NB4 (cell line): ENCODE data around the gene FOXC2.

ENCODE experiments used
- DNase-seq: peaks from one replicate; pipeline ENCODE4 v3.0.0; 2010; ENCODE audit warnings: low read depth
- H3K4me3 ChIP-seq: one replicate; pipeline ENCODE4 v1.5.1; 2011; ENCODE audit warnings: mild to moderate bottlenecking, low read depth, low read length, moderate library complexity
- MYC ChIP-seq: IDR thresholded peaks from 2 replicates; pipeline ENCODE4 v1.6.1; 2011; ENCODE audit warnings: low read depth, low read length
- POLR2A ChIP-seq: IDR thresholded peaks from 2 replicates; pipeline ENCODE4 v1.6.1; 2011; ENCODE audit warnings: mild to moderate bottlenecking; ENCODE audit not compliant: insufficient read length; ENCODE audit errors: extremely low read depth
- TF ChIP-seq, protein P1 (sequence below): IDR thresholded peaks from one replicate; pipeline ENCODE4 v1.5.1; 2012; ENCODE audit warnings: low read depth, low read length
- TF ChIP-seq, protein P2 (sequence below): IDR thresholded peaks from 2 replicates; pipeline ENCODE4 v1.6.1; 2011; ENCODE audit warnings: low read depth, low read length

The FOXC2 gene

DNA sequence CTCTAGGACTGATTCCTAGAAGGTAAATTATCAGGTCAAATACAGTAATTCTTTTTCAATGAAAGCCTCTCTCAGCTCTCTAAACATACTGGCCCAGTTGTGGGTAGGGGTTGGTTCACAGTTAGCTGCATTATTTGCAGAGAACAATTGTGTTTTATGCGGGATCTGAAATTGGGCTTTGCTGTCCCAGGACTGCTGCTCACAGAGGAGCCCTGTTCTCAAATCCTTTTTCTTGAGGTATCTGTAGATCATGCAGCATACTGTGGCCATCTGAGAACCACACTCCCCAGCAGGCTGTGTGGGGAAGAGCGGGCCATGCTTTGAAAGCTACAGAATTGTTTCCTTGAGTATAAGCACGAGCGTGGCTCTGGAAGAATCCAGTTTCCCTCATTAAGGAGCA is 29.1 kb upstream of the FOXC2 start:
- TF ChIP-seq, protein P1, sequence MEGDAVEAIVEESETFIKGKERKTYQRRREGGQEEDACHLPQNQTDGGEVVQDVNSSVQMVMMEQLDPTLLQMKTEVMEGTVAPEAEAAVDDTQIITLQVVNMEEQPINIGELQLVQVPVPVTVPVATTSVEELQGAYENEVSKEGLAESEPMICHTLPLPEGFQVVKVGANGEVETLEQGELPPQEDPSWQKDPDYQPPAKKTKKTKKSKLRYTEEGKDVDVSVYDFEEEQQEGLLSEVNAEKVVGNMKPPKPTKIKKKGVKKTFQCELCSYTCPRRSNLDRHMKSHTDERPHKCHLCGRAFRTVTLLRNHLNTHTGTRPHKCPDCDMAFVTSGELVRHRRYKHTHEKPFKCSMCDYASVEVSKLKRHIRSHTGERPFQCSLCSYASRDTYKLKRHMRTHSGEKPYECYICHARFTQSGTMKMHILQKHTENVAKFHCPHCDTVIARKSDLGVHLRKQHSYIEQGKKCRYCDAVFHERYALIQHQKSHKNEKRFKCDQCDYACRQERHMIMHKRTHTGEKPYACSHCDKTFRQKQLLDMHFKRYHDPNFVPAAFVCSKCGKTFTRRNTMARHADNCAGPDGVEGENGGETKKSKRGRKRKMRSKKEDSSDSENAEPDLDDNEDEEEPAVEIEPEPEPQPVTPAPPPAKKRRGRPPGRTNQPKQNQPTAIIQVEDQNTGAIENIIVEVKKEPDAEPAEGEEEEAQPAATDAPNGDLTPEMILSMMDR, result no peak
- TF ChIP-seq POLR2A (no peak), MYC (no peak)
- TF ChIP-seq, protein P2, sequence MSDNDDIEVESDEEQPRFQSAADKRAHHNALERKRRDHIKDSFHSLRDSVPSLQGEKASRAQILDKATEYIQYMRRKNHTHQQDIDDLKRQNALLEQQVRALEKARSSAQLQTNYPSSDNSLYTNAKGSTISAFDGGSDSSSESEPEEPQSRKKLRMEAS, result no peak
- DNase-seq, result no peak
- no peak overlapping the region for H3K4me3 ChIP-seq

DNA sequence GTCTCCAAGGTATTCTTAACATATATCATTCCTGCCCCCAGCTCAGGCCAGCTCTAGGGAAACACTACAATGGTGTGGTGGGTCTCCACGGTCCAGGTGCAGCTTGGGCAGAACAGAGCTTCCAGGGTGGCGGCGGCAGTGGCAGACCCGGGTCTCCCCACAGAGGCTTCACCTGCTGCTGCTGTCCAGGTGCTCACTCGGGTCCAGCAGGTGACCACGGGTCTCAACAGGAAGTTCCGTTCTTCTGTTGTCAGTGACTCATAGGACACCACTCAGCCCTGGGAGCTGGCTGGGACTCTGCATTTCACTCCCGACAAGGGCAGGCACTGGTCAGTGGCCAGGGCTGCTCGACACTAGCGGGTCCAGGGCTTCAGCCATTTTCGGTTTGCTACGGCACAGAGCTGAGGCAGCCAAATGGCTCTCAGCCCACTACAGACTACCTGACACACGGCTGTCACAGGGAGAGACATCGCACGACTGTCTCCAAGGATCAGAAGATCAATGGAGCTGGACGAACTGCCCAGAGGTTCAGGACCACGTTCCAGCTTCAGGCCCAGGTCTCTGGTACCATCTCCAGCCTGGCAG is 28.3 kb upstream of the FOXC2 start:
- no peak overlapping the region for H3K4me3 ChIP-seq
- TF ChIP-seq POLR2A, result no peak
- TF ChIP-seq, protein P2, result no peak
- TF ChIP-seq, protein P1, result no peak
- no peak for TF ChIP-seq MYC
- no peak for DNase-seq

DNA sequence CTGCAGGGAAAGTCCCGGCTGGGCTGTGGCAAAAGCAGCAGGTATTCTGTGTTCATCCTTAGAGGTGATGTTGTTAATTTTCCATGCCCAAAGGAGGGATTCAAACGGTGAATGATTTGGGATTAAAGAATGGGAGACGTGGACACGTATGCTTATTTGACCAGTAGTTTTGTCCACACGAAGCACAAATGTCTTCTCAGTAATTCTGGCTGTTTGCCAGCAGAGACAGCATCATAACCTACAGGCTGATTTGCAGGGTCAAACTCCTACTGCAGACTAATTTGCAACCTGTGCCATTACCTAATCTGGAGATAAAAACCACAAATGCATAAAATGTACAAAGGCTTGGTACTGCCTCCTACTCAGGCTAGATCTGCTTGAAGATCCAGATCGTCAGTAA is 25.7 kb upstream of the FOXC2 start:
- no peak for TF ChIP-seq MYC
- no peak for TF ChIP-seq POLR2A
- TF ChIP-seq, protein P1, result no peak
- TF ChIP-seq, protein P2, result no peak
- H3K4me3 ChIP-seq, result no peak overlapping the region
- DNase-seq, result no peak

DNA sequence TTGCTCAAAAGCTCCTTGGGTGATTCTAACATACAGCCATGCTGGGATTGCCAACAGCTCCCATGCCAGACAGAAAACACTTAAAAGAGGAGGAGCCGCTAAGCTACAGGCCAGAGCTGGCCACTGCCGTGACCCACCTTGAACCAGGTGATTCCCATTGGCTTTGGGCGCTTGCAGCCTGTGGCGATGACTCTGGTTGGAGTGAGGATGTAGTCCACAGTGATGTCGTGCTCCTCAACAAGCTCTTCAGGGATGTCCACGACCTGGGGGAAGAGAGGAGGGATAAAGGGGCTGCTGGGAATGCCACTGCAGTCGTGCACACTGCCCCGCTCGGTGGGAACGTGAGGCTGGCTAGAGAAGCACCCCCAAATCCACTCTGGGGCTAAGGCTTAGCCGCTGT is 25.1 kb upstream of the FOXC2 start:
- no peak for DNase-seq
- no peak overlapping the region for H3K4me3 ChIP-seq
- TF ChIP-seq MYC (no peak), POLR2A (no peak)
- TF ChIP-seq, protein P2, result no peak
- TF ChIP-seq, protein P1, result no peak

DNA sequence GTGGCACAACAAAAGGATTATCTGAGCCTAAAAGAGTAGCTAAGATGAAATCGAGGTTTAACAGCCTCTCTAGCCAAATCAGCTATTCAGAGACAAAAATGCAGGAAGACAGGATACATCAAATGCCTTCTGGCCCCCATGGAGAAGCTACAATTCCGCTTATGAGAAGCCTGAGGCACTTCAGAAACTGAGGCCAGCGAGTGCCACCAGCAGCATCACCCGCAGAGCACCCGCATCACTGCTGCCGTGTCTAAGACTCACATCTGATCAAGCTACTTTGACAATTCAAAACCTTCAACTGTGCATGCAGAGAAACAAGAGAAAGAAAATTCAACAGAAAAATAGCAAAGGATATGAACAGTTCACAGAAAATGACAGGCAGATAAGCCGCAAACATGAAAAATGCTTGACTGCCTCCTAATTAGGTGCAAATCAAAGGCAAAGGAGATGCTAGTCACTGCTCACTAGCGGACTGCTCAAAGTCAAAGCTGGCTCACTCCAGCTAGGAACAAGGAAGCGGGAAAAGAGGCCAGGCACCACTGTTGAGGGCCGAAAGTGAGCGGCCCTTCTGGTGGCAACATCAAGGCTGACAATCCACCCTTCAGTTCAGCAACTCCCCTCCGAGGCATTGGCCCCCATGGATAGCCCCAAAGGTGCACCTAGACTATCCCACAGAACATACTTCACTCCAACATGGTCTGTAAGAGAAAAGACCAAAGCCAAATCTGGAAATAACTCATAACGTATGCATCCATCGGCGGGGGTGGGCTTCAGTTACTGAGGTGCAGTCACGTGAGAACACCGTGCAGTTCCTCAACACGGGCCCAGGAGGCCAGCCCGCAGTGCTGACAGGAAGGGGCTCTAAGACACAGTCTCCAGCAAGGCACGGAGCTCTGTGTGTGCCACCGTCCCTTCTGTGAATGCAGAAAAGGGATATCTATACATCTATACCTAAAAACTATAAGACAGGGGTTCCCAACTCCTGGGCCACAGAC is 23.6 kb upstream of the FOXC2 start:
- DNase-seq, result no peak
- H3K4me3 ChIP-seq, result no peak overlapping the region
- TF ChIP-seq, protein P2, result no peak
- no peak for TF ChIP-seq POLR2A
- TF ChIP-seq, protein P1, result no peak
- no peak for TF ChIP-seq MYC
